ENCODE results near the gene CSMD2.

The CSMD2 gene

GRCh38 chr1:33903210-33903589 lies 261.8 kb downstream of the CSMD2 start:
- no peak for DNase-seq (ENCODE audit: low read depth in 2 of 2)

DNA sequence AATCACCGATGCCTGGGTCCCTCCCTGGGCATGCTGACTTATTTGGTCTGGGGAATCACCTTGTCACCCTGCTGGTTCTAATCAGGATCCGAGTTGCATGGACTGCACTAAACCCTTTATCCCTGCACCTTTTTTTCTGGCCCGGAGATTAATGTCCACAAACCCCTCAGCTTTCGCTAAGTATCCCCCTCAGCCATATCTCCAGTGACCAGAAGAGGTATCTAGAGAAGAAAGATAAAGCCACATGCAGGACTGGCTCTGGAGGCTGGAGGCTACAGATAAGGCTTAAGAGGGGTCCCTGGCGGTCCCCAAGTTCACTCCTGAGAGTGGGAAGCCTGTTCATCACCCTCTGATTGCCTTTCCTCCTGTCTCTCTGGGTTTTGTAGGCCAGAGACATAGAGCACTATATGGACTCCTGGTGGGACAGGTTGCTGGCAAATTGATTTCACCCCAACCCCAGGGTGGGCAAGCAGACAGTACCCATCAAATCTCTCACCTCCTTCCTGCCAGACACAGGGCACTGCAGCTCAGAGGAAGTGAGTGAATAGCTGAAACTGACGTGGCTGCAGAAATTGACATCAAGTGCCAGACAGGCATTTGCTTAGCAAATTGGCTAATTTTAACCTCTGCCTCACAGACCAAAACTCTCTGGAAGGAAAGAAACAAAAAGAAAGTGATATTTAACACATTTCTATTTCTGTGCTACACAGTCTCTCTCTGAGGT lies 262.4 kb downstream of the CSMD2 start:
- DNase-seq (ENCODE audit: low read depth in 2 of 2) = no peak

DNA sequence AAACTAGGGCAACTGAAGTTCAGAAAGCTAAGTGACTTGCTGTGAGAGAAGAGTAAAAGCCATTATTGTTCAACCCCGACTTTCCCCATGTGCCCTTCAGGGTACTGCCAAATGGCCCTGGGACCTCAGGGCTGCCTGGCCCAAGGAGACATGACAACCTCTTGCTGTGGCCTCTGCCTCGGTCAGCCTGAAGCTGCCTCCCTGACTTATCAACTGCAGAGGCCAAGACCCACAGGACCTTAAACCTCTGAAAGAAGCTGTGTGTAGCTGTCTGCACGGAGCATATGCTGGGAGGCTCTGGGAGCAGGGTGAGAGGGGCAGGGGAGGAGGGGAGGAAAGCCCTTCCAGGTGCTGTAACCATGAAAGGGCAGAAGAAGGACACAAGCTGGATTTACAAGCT lies 265.3 kb downstream of the CSMD2 start:
- DNase-seq (ENCODE audit: low read depth in 2 of 2) = no peak

GRCh38 chr1:33898881-33899280 lies 266.1 kb downstream of the CSMD2 start:
- DNase-seq (ENCODE audit: low read depth in 2 of 2) = no peak

GRCh38 chr1:33898406-33898805 lies 266.6 kb downstream of the CSMD2 start:
- no peak for DNase-seq (ENCODE audit: low read depth in 2 of 2)

- no peak for DNase-seq (ENCODE audit: low read depth in 2 of 2)
Observed at GRCh38 chr1:33897092-33897725, 267.8 kb downstream of the CSMD2 start.

GRCh38 chr1:33895976-33896375 lies 269.1 kb downstream of the CSMD2 start:
- no peak for DNase-seq (ENCODE audit: low read depth in 2 of 2)

- DNase-seq (ENCODE audit: low read depth in 2 of 2) = no peak
Observed at GRCh38 chr1:33895396-33895795, 269.6 kb downstream of the CSMD2 start.

GRCh38 chr1:33893147-33893830 lies 271.7 kb downstream of the CSMD2 start:
- DNase-seq (ENCODE audit: low read depth in 2 of 2) = no peak

- DNase-seq (ENCODE audit: low read depth in 2 of 2) = no peak
Observed at GRCh38 chr1:33886496-33886895, 278.5 kb downstream of the CSMD2 start.

DNA sequence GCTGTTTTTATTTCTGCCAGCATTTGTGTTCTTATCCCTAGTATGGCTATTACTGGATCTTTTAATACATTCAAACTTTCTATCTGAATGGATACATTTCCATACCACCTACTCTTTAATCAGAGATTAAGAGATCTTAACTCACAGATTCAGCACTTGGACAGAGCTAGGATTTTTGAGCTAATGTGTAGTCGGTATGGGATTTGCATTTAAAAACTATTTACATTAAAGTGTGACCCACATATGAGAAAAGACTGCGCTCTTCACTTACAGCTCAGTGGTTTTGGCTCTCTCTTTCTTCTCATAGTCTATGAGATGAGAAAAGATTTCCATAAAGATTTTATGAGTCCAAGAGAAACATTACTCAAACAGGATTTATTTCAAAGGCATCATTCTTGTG lies 284.7 kb downstream of the CSMD2 start:
- DNase-seq (ENCODE audit: low read depth in 2 of 2) = no peak

- no peak for DNase-seq (ENCODE audit: low read depth in 2 of 2)
Observed at GRCh38 chr1:33878392-33878791, 286.6 kb downstream of the CSMD2 start.

GRCh38 chr1:33876970-33877650 lies 287.9 kb downstream of the CSMD2 start:
- no peak for DNase-seq (ENCODE audit: low read depth in 2 of 2)

DNA sequence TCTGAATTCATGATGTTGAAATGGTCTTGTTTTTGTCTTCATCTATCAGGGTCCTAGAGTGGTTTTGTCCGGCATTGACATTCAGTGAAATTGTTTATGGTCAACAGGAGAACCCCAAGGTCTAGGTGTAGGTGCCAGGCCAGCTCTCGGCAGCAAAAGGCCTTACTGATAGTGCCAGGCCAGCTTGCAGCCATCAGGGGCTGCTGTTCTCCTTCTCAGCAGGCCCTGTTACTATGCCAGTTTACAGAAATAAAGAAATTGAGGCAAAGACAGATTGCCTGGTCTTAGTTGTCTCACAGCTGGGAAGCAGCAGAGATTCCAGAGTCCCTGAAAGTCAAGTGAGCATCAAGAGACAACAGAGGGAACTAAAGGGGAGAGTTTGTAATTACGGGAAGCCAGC lies 289.2 kb downstream of the CSMD2 start:
- DNase-seq (ENCODE audit: low read depth in 2 of 2) = no peak

DNA sequence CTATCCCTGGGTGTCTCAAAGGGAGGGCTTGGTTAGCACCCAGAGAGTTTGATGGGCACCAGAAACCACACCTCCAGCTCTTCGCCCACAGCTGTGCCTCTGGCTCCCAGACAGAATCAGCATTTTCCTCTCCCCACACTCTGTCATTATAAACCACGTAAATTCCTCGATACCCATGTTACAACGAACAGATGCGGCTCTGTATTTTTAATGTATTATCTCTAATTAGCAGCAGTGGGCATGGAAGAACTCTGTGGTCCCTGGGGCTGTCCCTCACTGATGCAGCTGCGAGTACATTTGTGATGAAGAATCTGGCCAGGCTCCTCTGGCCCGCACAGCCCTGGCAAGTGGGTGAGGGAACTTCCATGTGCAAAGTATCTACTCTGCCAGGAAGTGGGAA lies 290.4 kb downstream of the CSMD2 start:
- no peak for DNase-seq (ENCODE audit: low read depth in 2 of 2)

DNA sequence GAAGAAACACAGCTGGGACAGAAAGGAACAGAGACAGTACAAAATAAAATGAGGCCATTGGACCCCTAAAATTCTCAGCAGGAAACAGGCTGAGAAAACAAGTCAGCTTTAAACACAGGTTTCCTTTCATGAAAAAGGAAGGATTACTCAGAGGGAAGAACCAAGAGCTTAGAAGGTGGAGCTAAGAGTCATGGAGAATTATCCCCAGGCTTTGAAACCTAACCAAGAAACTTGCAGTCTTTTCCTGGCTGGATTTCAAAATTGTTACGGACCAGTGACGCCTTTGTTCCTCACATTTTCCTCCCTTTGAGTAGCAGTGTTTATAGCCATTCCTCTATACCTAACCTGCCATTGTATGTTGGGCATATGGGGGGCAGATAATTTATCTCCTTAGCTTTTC lies 292.3 kb downstream of the CSMD2 start:
- no peak for DNase-seq (ENCODE audit: low read depth in 2 of 2)

GRCh38 chr1:33872275-33872674 lies 292.8 kb downstream of the CSMD2 start:
- DNase-seq (ENCODE audit: low read depth in 2 of 2) = no peak

DNA sequence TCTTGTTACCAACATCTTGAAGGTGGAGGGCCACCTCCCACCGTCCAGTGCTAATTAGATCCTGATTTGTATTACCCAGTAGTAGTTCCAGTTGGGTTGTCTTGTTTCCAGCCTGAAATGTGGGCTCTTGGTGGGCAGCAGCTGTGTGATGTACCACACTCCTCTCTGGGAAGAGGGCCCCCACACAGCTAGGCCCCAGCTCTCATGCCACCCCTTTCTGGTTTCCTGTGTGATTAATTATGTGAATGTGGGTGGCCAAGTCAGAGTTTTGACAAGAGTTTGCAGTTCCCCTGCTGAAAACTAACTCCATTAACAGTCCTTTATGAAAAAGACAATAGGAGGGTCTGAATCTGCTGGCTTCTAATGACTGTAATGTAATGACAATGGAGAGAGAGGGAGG lies 297.3 kb downstream of the CSMD2 start:
- no peak for DNase-seq (ENCODE audit: low read depth in 2 of 2)

- no peak for DNase-seq (ENCODE audit: low read depth in 2 of 2)
Observed at GRCh38 chr1:33866281-33866680, 298.7 kb downstream of the CSMD2 start.

GRCh38 chr1:33864460-33865389 lies 300.3 kb downstream of the CSMD2 start:
- no peak for DNase-seq (ENCODE audit: low read depth in 2 of 2)

DNA sequence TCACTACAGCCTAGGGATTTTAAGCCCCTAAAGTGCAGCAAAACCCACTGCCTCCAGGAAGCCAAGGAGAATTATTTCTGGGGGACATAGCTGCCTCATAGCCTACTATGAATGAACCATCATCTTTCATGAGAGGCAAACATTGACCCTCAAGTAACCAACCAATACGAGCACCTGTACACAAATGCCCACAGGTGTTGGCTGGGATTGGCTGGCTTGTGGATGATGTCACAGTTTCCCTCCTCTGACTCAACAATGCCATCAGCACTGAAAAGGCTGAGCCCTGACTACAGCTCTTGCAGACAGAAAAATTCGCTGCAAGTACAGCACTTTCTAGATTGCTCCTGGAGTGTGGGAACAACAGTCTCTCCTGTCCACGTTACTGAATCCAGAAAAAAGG lies 301.3 kb downstream of the CSMD2 start, which contains the start of gene HMGB4:
Gene HMGB4 (plus strand): TSS at position 301 of the 400 bp plus-strand sequence. CDS start 113 bp downstream, outside the sequence.
- no peak for DNase-seq (ENCODE audit: low read depth in 2 of 2)
